Stimulated activated CD8-positive, alpha-beta memory T cell treated with anti-CD3 and anti-CD28 coated beads, Interleukin-4, amount 100 ng/mL, for 1 hour (primary cell): ENCODE results near the gene SORL1.
"Not testable (repeated sequence)": the region's sequence is repeated elsewhere in the genome, so short reads cannot be mapped to it uniquely, and the experiment has no call there.

ENCODE experiments used
- DNase-seq, 2 donors: peaks; one replicate each; pipeline ENCODE4 v3.0.0-alpha.2; 2020; ENCODE audit warnings: low read depth in 2 of 2, low spot score in 1 of 2

SORL1 gene

DNA sequence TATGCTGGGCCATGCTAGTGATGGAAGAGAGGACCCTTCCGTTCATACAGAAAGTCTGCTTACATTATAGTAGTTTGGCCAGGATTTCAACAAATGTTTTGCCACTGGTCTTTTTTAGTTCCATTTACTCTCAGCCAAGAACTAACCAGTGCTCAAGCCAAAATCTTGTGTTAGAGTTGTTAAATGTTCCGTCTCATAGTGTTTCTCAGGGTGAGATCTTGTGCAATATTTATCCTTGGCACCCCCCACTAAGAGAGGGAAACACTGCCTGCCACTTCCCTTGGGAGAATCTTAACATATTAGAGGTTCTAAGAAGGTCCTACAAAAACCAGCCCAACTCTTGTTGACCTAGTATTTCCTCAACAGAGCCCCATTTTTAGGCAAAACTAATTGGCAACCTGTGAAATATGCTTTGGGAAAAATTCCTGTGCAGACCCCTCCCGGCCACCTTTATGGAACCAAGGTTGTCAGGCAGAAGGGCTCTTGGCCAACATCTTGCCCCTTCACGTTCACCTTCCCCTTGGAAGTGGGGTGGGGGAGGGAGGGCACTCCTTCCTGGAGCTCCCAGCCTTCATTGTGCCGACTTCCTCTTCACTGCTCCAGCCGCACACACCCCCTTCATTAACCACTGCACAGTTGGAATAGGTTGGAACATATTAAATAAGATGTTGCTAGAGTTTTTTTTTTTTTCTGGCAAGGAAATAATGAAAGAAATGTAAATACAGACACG lies 173.8 kb downstream of the SORL1 start:
- DNase-seq, result no peak

GRCh38 chr11:121626507-121626875 lies 174.4 kb downstream of the SORL1 start:
- DNase-seq, result no peak

- no peak for DNase-seq
These were observed 174.9 kb downstream of the SORL1 start for GRCh38 chr11:121626980-121627379.

GRCh38 chr11:121630041-121630440 lies 177.9 kb downstream of the SORL1 start:
- DNase-seq, result no peak

- no peak for DNase-seq
These were observed 179.3 kb downstream of the SORL1 start for GRCh38 chr11:121631456-121631855.

DNA sequence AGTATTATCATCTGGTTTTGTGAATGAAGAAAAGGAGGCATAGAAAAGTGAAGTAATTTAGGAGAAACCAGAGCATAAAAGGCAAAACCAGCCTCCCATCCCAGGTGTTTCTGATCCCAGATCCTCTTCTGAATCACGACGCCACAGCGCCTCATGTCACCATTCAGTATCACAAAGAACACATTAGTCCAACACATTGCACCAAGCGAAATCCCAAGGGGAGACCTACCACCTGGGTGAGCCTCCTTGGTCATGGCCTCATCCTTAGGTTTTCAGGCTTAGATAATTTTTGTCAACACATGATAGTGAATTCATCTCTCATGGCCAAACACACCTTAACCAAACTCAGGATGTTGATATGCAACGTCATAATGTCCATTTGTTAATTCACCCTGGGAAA lies 182.2 kb downstream of the SORL1 start:
- no peak for DNase-seq

DNA sequence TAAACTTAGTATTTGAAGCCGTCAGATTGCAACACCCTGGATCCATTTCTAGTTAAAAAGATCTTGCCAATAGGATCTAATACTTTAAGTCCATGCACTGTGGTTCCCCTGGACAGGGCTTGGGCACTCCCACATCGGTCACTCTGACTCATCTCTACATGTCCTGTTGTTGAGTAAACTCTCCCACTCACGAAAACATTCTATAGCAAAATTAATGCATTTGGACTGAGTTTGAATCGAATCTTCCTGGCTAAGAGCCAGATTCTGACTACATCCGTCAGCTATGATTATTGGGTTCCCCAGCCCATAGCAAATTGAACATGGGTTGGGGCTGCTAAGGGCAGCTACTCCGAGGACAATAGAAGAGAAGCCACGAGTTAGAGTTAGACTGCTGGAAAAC lies 182.8 kb downstream of the SORL1 start:
- no peak for DNase-seq

DNA sequence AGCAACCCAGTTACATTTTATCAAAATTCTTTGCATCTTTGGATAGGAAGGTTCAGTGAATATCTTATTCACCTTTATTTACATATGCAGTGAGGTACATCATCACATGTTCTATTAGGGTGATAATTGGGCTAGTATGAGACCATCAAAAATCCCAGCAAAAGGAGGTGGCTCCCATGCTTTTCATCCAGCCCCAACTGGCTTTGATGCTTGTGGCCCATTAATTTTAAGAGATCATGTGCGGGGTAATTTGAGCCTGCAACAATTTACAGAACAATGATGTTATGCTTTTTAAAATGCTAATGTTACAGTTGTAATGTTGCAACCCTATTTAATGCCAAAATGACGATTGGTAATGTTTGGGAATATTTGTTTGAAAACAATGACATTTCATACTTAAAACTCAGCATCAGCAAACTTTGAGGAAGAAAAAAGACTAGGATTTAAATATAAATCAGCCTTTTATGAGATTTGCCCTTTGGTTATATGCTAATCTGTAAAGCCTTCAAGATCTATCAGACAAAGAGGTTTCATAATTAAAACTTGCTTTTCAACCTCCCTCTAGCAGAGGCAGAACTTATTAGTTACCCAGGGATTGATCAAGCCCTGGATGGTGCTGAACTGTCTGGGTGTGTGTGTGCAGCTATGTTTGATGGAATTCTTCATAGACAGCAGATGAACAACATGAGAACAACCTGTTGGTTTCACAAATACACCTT lies 184.1 kb downstream of the SORL1 start:
- no peak for DNase-seq

DNA sequence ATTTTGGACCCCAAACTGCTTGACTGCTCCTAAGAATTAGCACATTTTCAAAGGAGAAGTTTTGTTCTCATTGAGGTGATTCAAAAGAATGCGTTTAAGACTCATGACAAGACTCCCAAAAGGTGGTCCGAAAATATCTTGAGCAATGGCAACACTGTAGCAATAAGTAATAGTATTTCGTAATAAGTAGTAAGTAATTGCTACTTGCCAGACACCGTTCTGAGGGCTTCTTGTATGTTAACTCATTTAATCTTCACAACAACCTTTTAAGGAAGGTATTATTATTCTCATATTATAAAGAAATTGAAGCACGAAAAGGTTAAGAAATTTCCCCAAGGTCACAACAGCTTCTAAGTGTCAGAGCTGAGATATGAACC lies 184.7 kb downstream of the SORL1 start:
- no peak for DNase-seq

- DNase-seq, result not testable (repeated sequence)
These were observed 185.5 kb downstream of the SORL1 start for GRCh38 chr11:121637587-121637986.

GRCh38 chr11:121643479-121644186 lies 191.5 kb downstream of the SORL1 start:
- no peak for DNase-seq

GRCh38 chr11:121644187-121644512 lies 192.0 kb downstream of the SORL1 start:
- DNase-seq, result no peak

GRCh38 chr11:121645001-121645400 lies 192.9 kb downstream of the SORL1 start:
- DNase-seq, result no peak

DNA sequence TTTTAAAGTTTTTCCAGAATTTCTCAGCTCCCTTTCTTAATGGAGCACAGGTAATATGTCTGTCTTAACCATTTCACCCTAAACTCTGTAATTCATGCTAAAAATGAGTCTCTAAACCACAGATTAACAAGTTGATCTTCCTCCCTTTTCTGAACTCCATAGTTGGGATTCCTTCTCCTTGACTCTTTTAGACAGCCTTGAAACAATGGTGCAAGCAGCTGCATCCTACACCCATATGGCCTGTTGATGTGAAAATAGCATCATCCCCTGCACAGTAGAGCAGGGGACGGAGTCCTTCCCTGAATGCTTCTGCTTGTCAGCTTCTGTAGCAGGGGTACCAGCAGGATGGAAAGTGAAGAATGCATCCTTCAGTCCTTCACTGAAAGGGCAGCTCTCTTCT lies 193.5 kb downstream of the SORL1 start:
- no peak for DNase-seq

DNA sequence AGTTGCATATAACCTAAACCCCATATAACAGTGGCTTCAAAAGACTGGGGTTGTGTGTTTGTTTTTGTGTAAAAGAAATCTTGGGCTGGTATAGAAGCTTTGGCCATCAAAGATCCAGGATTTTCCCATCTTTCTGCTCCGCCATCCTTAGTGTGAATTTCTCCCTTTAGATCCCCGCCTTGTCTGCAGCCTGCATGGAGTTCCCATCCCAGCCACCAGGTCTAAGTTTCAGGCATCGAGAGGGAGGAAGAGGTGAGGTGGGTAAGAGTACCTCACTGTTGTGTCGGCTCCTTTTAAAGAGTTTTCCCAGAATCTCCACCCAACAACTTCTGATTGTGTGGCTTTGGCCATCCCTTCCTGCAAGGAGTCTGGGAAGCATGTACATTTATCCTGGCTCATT lies 196.2 kb downstream of the SORL1 start:
- DNase-seq, result no peak

- no peak for DNase-seq
These were observed 197.7 kb downstream of the SORL1 start for GRCh38 chr11:121649798-121650197.

GRCh38 chr11:121650351-121651256 lies 198.5 kb downstream of the SORL1 start:
- DNase-seq, result no peak

DNA sequence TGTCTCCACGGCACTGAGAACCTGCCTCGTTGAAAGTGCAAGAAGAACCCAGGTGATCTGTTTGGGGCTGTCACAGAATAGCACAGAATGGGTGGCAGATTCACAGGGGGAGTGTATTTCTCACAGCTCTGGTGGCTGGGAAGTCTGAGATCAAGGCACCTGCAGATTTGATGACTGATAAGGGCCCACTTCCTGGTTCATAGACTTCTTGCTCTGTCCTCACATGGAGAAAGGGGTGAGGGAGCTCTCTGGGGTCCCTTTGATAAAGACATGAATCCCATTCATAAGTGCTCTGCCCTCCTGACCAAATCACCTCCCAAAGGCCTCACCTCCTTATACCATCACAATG lies 199.1 kb downstream of the SORL1 start:
- no peak for DNase-seq

DNA sequence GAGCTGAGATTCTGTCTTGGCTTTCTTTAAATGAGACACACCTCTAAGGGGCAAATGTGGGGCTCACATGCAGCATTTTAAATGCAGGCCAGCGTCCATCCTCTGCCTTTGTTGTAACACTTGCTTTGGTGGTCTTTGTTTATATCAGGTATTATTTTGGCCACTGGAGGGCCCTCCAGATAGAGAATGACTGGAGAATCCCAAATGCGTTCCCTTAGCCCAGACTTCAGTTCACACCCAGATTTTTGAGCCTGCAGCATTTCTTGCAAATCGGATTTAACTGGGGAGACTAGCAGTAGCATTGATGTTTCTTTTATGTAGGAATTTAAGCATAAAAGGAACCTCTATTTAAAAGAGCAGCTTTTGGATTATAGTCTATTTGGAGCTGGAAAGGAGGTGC lies 200.9 kb downstream of the SORL1 start:
- DNase-seq, result no peak

DNA sequence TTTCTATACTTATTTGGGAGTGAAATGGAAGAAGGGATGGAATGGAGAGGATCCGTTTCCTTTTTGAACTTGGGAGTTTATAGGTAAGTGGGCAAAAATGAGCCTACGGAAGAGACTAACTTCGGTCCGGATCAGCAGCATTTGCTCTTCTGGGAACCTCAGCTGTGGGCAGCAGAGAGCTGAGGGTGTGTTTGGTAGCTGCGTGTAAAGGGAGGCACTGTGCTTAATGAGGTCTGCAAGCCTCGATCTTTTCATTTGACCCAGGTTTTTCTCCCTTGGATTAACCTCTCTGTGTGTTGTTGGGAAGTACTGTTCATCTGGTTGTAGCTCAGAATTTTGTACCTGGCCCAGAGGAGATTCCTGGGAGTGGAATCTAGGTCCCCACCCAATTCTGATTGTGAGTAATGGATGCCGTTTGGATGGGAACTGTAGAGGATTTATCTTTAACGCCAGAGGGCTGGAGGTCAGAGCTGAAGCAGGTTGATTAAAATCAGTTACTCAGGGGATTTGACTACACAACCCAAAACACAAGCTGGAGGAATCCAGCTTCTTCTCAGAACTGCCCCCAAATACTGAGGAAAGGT lies 202.2 kb downstream of the SORL1 start:
- DNase-seq, result no peak

- DNase-seq, result no peak
These were observed 202.9 kb downstream of the SORL1 start for GRCh38 chr11:121654843-121655536.
